Stimulated activated CD4-positive, alpha-beta T cell treated with anti-CD3 and anti-CD28 coated beads, TNF-alpha, amount 100 ng/mL, for 4 hours (primary cell): ENCODE results near the gene CYP3A5.
"Not testable (repeated sequence)": the region's sequence is repeated elsewhere in the genome, so short reads cannot be mapped to it uniquely, and the experiment has no call there.

ENCODE experiments used
- DNase-seq, 3 experiments: peaks; one replicate each; pipeline ENCODE4 v3.0.0-alpha.2; 2020; ENCODE audit warnings: low read depth in 3 of 3

Gene CYP3A5

GRCh38 chr7:99642027-99642426, 37.8 kb downstream of the CYP3A5 start:
- DNase-seq, result no peak

GRCh38 chr7:99639267-99639666, 40.5 kb downstream of the CYP3A5 start:
- DNase-seq, result no peak

GRCh38 chr7:99638731-99639130, 41.1 kb downstream of the CYP3A5 start:
- no peak for DNase-seq

DNA sequence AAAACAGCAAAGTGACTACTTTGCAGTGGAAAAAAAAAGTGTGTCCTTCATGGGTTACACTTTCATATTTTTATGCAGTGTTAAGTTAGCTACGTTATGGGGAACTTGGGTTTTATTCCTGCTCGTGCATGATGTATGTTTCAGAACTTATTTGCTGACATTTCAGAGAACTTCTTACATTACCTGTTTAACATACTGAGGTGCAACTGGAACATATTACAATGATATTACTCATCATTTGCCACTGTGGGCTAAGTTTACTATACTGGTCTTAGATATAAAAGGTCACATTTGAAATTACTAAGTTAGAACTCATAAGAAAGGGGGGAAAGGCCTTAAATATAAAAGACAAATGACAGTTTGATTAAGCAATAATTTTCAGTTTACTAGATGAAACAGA, 42.4 kb downstream of the CYP3A5 start:
- DNase-seq, result not testable (repeated sequence)

DNA sequence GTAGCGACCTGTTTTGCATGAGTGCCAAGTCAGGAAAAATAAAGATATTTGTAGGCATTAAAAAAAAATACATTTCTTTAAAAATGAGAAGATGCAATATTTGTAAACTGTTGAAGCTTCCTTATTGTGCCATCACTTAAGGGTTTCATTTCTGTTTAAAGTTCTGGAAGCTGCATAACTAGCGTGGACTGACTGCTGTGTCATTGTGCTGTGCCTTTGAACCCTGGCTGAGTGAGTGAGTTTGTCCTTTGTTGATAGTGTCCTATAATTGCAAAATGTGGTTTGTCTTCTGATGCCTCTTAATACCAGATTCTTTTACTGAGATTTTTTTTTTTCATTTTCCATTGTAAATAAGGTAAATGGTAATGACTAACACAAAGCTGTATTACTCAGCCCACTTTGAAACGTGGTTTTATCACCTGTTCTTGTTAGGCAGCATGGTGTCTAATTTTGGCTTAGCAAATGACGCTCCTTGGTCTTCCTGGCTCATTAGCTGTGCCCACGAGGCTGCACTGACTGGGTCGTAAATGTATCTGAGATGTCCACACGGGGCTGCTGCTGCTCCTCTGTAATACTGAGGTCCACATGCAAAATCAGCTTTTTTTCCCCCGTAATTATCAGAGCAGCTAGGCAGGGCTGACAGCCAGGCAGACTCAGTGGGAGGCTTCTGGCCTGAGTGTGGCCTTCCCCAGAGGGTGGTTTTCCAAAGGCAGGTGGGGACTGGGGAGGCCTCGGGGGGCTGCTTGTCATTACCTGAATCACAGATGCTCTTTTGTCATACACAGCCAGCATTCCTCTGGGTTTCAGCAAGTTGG, 48.3 kb downstream of the CYP3A5 start:
- DNase-seq, result no peak

GRCh38 chr7:99629643-99630042, 50.2 kb downstream of the CYP3A5 start:
- DNase-seq, result no peak

DNA sequence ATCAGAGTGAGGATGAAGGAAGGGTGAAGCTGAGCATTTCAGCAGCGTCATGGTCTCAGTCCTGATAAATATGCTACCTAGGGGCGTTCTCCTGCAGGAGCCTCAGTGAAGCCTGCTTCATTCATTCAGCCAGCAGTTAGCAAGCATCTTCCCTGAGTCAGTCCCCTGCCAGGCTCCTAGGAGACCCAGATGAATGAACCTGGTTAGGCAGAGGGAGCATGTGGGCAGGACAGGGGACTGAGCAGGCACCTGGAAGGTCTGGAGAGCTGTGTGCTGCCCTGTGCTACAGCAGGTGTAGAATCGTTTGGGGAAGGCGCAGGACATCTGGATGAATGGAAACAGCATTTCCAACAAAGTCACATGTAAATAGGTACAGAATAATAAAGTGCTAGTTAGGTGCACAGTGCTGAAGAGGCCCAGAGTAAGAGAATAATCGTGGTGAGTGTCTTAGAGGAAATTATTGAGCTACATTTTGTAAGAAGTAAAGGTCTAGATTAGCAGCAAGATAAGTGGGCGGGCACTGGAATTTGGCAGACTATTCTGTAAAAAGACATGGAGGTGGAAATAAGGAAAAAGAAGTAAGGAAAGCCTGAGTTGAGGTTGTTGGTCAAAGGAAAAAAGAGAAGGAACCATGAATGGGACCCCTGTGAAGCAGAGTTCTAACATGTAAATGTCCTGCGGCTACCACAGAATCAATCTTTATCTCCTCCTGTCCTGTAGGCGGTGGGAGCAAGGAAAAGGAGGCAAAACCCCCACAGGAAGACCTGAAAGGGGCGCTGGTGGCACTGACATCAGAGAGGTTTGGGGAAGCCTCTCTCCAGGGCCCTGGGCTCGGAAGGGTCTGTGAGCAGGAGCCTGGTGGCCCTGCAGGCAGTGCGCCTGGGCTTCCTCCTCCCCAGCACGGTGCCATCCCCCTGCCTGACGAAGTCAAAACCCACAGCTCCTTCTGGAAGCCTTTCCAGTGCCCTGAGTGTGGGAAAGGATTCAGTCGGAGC, 51.0 kb downstream of the CYP3A5 start:
- DNase-seq, result no peak

DNA sequence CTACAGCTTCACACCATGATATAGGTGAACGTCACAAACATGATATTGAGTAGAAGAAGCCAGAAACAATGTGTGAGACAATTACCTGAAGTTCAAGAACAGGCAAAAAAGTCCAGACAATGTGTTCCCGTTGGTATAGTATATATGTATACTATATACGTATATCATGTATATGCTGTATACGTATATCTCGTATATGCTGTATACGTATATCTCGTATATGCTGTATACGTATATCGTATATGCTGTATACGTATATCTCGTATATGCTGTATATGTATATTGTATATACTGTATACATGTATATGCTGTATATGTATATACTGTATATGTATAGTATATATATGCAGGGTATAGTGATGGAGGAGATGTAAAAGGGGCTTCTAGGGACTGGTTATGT, 52.3 kb downstream of the CYP3A5 start:
- no peak for DNase-seq

DNA sequence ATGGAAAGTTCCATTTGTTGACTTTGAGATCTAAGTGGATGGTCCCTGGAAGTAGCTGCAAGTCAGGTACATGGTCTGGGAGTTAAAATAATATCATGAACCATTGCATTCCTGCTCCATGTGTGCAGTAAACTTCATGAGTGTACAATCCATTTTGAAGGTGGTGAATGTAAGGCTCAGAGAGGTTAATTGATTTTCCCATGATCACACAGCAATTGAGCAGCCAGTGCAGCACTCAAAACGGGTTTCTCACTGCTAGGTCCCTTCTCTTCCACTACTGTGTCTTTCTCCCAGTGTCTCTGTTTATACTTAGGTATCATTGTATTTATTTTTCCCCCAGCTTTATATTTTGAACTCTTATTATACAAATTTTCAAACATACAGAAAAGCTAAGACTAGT, 53.1 kb downstream of the CYP3A5 start:
- DNase-seq, result no peak

- DNase-seq, result no peak
Observed at GRCh38 chr7:99625961-99626360, 53.8 kb downstream of the CYP3A5 start.

DNA sequence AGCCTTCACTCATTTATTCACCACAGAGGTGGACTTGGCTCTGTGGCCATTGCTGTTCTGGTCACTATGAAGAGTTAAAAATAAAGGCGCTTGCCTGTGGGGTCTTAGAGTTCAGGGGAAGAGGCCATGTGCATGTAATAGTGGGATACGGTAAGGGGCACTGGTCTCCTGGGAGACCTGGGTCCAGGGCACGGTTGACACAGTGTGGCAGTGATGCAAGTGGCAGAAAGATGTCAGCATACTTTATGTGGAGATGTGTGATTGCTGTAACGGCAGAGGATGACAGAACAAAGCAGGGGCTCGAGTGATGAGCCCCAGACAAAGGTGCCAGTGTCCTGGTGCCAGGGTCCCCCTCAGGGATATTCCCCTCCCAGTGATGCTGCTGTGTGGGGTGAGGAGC, 54.5 kb downstream of the CYP3A5 start:
- DNase-seq, result no peak

- DNase-seq, result peak; percentile 28 to 40 (median 34)
Observed at GRCh38 chr7:99624484-99624883, 55.3 kb downstream of the CYP3A5 start.

- no peak for DNase-seq
Observed at GRCh38 chr7:99623702-99624447, 55.9 kb downstream of the CYP3A5 start.

DNA sequence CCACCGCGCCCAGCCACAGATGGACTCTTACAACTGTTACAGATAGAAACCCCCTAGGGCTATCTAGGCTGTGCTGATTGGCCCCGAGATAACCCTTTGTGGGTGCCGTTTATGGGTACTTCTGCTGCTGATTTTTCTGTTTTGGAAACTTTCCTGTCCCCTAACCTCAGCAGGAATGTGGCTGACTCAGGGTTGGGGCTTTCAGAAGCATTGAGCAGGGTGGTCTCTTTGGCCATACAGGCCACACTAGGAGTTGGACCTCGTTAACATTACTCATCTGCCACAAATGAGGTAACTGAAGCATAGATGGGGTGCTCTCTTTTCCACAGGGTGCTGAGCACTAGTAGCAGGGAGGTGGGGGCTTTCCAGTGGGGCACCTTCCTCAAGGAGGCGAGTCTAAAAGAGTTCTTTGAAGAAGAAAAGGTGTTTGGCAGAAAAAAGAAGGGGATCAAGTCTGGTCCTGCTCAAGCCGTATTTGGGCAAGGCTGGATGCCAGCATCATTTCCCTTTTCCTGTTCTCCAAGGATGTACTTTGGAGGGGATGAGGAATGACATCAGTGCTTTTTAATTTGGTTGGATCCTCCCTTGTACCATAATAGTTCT, 56.6 kb downstream of the CYP3A5 start:
- DNase-seq, result no peak

DNA sequence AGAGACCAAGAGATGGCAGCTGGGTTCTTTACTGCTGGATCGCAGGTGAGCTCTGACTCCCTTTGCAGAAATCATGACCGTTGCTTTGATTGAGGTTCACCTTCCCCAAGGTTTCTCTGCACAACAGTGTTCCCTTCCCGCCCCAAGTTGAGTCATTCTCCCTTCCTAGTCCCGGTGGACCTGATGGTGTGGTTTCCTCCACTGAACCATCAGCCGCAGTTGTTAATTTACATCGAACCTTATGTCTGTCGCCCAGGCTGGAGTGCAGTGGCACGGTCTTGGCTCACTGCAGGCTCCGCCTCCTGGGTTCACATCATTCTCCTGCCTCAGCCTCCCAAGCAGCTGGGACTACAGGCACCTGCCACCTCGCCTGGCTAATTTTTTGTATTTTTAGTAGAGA, 57.2 kb downstream of the CYP3A5 start:
- DNase-seq, result no peak

DNA sequence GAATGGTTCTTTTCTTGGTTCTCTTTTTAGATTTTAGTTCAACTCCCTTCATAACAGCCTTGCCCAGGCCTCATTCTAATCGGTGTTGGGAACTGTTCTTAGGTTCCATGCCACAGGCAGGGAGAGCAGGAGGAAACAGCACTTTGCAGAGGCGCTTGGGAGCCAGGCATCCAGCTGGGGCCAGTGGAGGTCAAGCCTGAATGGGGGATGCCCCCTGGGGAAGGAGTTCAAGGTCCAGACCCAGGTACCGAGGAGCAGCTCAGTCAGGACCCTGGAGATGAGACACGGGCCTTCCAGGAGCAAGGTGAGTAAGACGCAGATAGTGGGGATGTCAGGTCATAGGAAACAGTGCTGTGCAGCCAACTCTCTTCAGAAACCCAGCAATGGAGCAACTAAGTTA, 58.5 kb downstream of the CYP3A5 start:
- no peak for DNase-seq

DNA sequence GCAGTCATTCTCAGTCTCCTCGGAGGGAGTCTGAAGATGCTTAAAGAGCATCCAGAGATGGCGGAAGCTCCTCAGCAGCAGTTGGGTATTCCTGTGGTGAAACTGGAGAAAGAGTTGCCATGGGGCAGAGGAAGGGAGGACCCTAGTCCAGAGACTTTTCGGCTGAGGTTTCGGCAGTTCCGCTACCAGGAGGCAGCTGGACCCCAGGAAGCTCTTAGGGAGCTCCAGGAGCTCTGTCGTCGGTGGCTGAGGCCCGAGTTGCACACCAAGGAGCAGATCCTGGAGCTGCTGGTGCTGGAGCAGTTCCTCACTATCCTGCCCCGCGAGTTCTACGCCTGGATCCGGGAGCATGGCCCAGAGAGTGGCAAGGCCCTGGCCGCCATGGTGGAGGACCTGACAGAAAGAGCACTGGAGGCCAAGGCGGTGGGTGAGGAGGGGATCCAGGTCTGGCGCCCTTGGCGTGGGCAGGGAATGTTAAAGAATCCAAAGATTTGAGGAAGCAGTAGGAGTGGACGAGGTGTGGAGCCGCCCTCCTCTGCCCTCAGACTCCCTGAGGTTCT, 60.1 kb downstream of the CYP3A5 start:
- no peak for DNase-seq

DNA sequence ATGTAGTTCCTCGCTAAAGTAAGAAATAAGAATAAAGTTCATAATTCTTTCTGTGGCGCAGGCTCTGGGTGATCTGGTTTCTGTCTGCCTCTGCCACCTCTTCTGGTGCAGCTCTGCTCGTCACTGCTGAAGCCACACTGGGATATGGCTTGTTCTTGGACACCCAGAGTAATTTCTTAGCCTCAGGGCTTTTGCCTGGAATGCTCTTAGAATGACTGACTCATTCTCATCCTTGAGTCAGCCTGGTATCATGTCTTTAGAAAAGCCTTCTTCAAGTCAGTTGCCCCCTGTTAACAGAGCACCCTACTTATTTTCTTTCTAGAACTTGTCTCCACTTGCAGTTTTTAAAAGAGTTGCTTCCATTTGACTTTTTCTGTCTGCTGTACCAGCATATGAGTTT, 61.1 kb downstream of the CYP3A5 start:
- no peak for DNase-seq

GRCh38 chr7:99617192-99617781, 62.5 kb downstream of the CYP3A5 start:
- DNase-seq, result no peak

DNA sequence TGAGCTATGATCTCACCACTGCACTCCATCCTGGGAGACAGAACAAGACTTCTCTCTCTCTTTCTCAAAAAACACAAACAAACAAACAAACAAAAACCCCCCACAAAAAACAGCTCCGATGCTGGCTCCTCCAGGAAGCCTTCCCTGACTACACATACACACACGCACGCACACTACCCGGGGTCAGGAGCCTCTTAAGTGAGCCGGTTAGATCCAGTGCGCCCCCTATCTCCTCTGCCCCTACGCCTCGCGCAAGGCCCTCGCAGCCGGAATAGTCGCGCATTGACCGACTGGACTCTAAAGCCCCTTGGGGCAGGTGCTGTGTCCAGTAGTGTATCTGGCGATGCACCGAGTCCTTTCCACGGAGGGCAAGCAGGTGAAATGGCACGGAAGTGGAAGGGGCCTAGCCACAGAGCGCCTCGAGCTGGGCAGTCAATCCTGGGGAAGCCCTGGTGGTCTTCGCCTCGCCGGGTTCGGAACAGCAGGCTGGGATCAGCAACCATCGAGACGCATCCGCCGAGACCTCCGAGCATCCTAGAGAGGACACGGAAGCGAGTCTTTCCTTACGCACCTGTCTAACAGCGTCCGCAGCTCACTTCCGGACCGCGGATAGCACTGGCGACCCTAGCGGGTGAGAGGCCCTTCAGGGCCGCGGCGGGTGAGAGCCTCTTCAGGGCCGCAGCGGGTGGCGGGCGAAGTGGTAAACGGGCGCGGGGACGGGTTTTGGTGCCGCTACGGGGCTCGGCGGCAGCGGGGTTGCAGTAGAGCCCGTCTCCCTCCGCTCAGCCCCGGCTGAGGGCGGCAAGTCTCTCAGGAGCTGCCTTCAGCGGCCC, 63.2 kb downstream of the CYP3A5 start, which contains the start of gene ZSCAN25:
Gene ZSCAN25 (plus strand): TSS at position 588 of the 833 bp plus-strand sequence. CDS start 2,661 bp downstream, outside the sequence.
- peak; percentile 57 to 74 (median 71) for DNase-seq
